HepG2 (cell line): ENCODE data around the gene DNAH9. TPM values are rescaled to one million over a fixed set of nuclear protein-coding genes. Genes with fewer than 3 reads are reported as not detected.

Experiments
- ATAC-seq: fragments of 200-7000 bp; cut with Tn5 transposase; 3 replicates; pipeline ENCODE4 v1.9.1; 2020; ENCODE audit warnings: mild to moderate bottlenecking, moderate library complexity
- BruUV-seq: library from RNA; stranded (reverse); fragments of 400-500 nt; replicated peaks from 2 replicates; lab custom pipeline; 2021; lab: Mats Ljungman, UMichigan
- CTCF ChIA-PET: fragments of 300-600 bp; formaldehyde crosslinking; extraction: SDS; loops from one replicate; lab custom pipeline; 2021; ENCODE audit warnings: low total read pairs, inconsistent platforms, low intra/inter-chr PET ratio; lab: Yijun Ruan, JAX
- POLR2A ChIA-PET: fragments of 350-600 bp; sonication (Branson Sonifier 250); formaldehyde crosslinking; loops from one replicate; lab custom pipeline; 2020; ENCODE audit warnings: antibody characterized with exemption, inconsistent platforms; lab: Yijun Ruan, JAX
- DNase-seq: peaks from one replicate; pipeline ENCODE4 v3.0.0-alpha.2; 2015; ENCODE audit warnings: low spot score
- FAIRE-seq: peaks from 3 replicates; lab custom pipeline; 2011; peaks lifted over from hg19 to GRCh38; lab: Jason Lieb, UNC
- H2AFZ ChIP-seq: one replicate; pipeline ENCODE4 v1.6.1; 2011; ENCODE audit warnings: low read length, inconsistent platforms
- H3K27ac ChIP-seq: fragments of 300-600 bp; 3 replicates; pipeline ENCODE4 v1.8.0; 2011; ENCODE audit warnings: mixed run types, mild to moderate bottlenecking, mixed read lengths, low read length, inconsistent platforms; ENCODE audit not compliant: insufficient read depth; ENCODE audit errors: extremely low read length
- H3K27me3 ChIP-seq, 2 experiments: fragments of 200-600 bp in 1 of 2; 2 replicates in 1 of 2; 3 replicates in 1 of 2; pipeline versions ENCODE4 v1.6.0 to v1.8.0; 2011; ENCODE audit warnings: low read length in 2 of 2, mild to moderate bottlenecking in 2 of 2, moderate library complexity in 2 of 2, inconsistent platforms in 1 of 2; ENCODE audit not compliant: insufficient read depth in 2 of 2, control insufficient read depth in 1 of 2
- H3K36me3 ChIP-seq, 2 experiments: fragments of 200-600 bp in 1 of 2; replicated peaks in 1 of 2; 2 replicates in 1 of 2; 3 replicates in 1 of 2; pipeline versions ENCODE4 v1.5.1 to v1.8.0; 2011; ENCODE audit warnings: low read length in 2 of 2, inconsistent platforms in 1 of 2; ENCODE audit not compliant: insufficient read depth in 2 of 2, control insufficient read depth in 1 of 2
- H3K4me1 ChIP-seq: 2 replicates; pipeline ENCODE4 v1.5.1; 2012; ENCODE audit warnings: low read length, inconsistent platforms; ENCODE audit not compliant: insufficient read depth
- H3K4me2 ChIP-seq: 2 replicates; pipeline ENCODE4 v1.6.0; 2011; ENCODE audit warnings: low read depth, low read length, inconsistent platforms
- H3K4me3 ChIP-seq, 3 experiments: fragments of 200-600 bp in 1 of 3; sonication (generic), shearing (Covaris generic) in 1 of 3; replicated peaks in 1 of 3; 2 replicates each; pipeline ENCODE4 v1.5.1; 2011 to 2016; ENCODE audit warnings: low read length in 3 of 3, inconsistent platforms in 2 of 3, low read depth in 2 of 3, mild to moderate bottlenecking in 2 of 3, control low read depth in 1 of 3, mixed read lengths in 1 of 3; ENCODE audit not compliant: insufficient read depth in 1 of 3
- H3K79me2 ChIP-seq: one replicate; pipeline ENCODE4 v1.6.1; 2011; ENCODE audit warnings: low read length, inconsistent platforms; ENCODE audit not compliant: insufficient read depth
- H3K9ac ChIP-seq: 2 replicates; pipeline ENCODE4 v1.6.0; 2011; ENCODE audit warnings: mild to moderate bottlenecking, low read depth, low read length, inconsistent platforms; ENCODE audit not compliant: insufficient read depth
- H3K9me3 ChIP-seq: 2 replicates; pipeline ENCODE4 v1.5.1; 2012; ENCODE audit warnings: mild to moderate bottlenecking, low read length
- H4K20me1 ChIP-seq: 2 replicates; pipeline ENCODE4 v1.6.0; 2011; ENCODE audit warnings: inconsistent platforms, mild to moderate bottlenecking, low read length, moderate library complexity; ENCODE audit not compliant: insufficient read depth
- CC2D1A ChIP-seq: sonication (generic); formaldehyde crosslinking; IDR thresholded peaks from 2 replicates; pipeline ENCODE4 v1.8.1; 2023; ENCODE audit warnings: mild to moderate bottlenecking, missing genetic modification reagents
- FOXO1 ChIP-seq: sonication (generic); formaldehyde crosslinking; IDR thresholded peaks from 2 replicates; pipeline ENCODE4 v1.4.0; 2020; ENCODE audit warnings: missing genetic modification reagents
- GABPA ChIP-seq, 2 experiments: IDR thresholded peaks; 2 replicates each; pipeline ENCODE4 v1.6.1; 2011 to 2016; ENCODE audit warnings: low read depth in 2 of 2, low read length in 1 of 2, missing biosample characterization in 1 of 2, missing genetic modification characterization in 1 of 2
- HDAC1 ChIP-seq: sonication (generic); formaldehyde crosslinking; IDR thresholded peaks from 2 replicates; pipeline ENCODE4 v1.5.1; 2020; ENCODE audit warnings: mild to moderate bottlenecking, missing genetic modification reagents
- HHEX ChIP-seq: IDR thresholded peaks from 2 replicates; pipeline ENCODE4 v1.6.1; 2016; ENCODE audit warnings: control low read depth
- HNF1B ChIP-seq: sonication (generic); formaldehyde crosslinking; IDR thresholded peaks from 2 replicates; pipeline ENCODE4 v1.5.1; 2020; ENCODE audit warnings: mild to moderate bottlenecking, moderate library complexity, missing genetic modification reagents
- HOXA9 ChIP-seq: sonication (generic); formaldehyde crosslinking; IDR thresholded peaks from 2 replicates; pipeline ENCODE4 v1.8.1; 2022; ENCODE audit warnings: missing genetic modification reagents, mild to moderate bottlenecking, moderate library complexity, borderline replicate concordance
- NR1H2 ChIP-seq: sonication (generic); formaldehyde crosslinking; IDR thresholded peaks from 2 replicates; pipeline ENCODE4 v1.8.1; 2022; ENCODE audit warnings: low read depth, missing genetic modification reagents, borderline replicate concordance
- SCMH1 ChIP-seq: sonication (generic); formaldehyde crosslinking; IDR thresholded peaks from 2 replicates; pipeline ENCODE4 v1.9.0; 2021; ENCODE audit warnings: missing genetic modification reagents, mild to moderate bottlenecking, borderline replicate concordance
- TAF15 ChIP-seq: fragments of 200-400 bp; formaldehyde crosslinking; IDR thresholded peaks from one replicate; pipeline ENCODE4 v1.6.1; 2018; ENCODE audit warnings: mild to moderate bottlenecking, low read depth, low read length; ENCODE audit not compliant: poor library complexity, severe bottlenecking
- TBX3 ChIP-seq: fragments of 450-650 bp; IDR thresholded peaks from 2 replicates; pipeline ENCODE4 v1.6.1; 2017; ENCODE audit warnings: antibody characterized with exemption, mild to moderate bottlenecking, inconsistent platforms, borderline replicate concordance
- UBTF ChIP-seq: sonication (generic); formaldehyde crosslinking; IDR thresholded peaks from 2 replicates; pipeline ENCODE4 v1.4.0; 2020; ENCODE audit warnings: mild to moderate bottlenecking, missing genetic modification reagents
- ZFYVE20 ChIP-seq: sonication (generic); formaldehyde crosslinking; IDR thresholded peaks from 2 replicates; pipeline ENCODE4 v1.8.0; 2023; ENCODE audit warnings: low read depth, mild to moderate bottlenecking, moderate library complexity, missing genetic modification reagents, borderline replicate concordance
- ZMYM3 ChIP-seq: sonication (generic); formaldehyde crosslinking; IDR thresholded peaks from 2 replicates; pipeline ENCODE4 v1.5.1; 2020; ENCODE audit warnings: mild to moderate bottlenecking, missing genetic modification reagents
- ZNF432 ChIP-seq: sonication (generic); formaldehyde crosslinking; IDR thresholded peaks from 2 replicates; pipeline ENCODE4 v1.5.0; 2020; ENCODE audit warnings: missing genetic modification reagents, mild to moderate bottlenecking, borderline replicate concordance
- ZNF800 ChIP-seq: sonication (generic); formaldehyde crosslinking; IDR thresholded peaks from 2 replicates; pipeline ENCODE4 v1.4.0; 2020; ENCODE audit warnings: missing genetic modification reagents
- ZNF850 ChIP-seq: sonication (generic); formaldehyde crosslinking; conservative IDR thresholded peaks from 2 replicates; pipeline ENCODE4 v1.9.0; 2021; ENCODE audit warnings: mild to moderate bottlenecking, missing genetic modification reagents
- WGBS: methylation state at CpG from one replicate; pipeline ENCODE4 v1.1.6; 2017; ENCODE audit warnings: low lambda C conversion rate; 5-methylcytosine and 5-hydroxymethylcytosine counted together
- in situ Hi-C: cut with HindIII; loops from 2 replicates; pipeline ENCODE4 v1.10.0; 2017; ENCODE audit warnings: low pct_unique_long_range_greater_than_20kb; ENCODE audit not compliant: extremely low pct_ligation_motif_present
- intact Hi-C: fragments of 100-400 bp; cut with micrococcal nuclease; formaldehyde crosslinking; loops from one replicate; pipeline ENCODE4 v1.10.0; 2022; ENCODE audit not compliant: unreplicated experiment
- polyA plus RNA-seq, 8 experiments: library from polyadenylated mRNA; depleted of rRNA in 3 of 8; stranded (reverse) in 7 of 8; unstranded in 1 of 8; fragments of >200 nt; fragmentation: Illumina TruSeq in 4 of 8; extraction: Trizol in 4 of 8; gene quantifications; 2 replicates each; pipeline versions ENCODE4 v1.2.1 to v1.2.3, GENCODE V29; 2011 to 2016; ENCODE audit warnings: low read depth in 4 of 8, missing spikeins in 1 of 8, mixed read lengths in 1 of 8; ENCODE audit not compliant: insufficient read depth in 1 of 8
- total RNA-seq, 5 experiments: library from RNA; depleted of rRNA; stranded (reverse); fragments of >200 nt; fragmentation: Illumina TruSeq; extraction: Trizol; gene quantifications; 2 replicates each; pipeline ENCODE4 v1.2.3, GENCODE V29; 2016; ENCODE audit warnings: low read depth in 1 of 5

Gene DNAH9
- total and polyA plus RNA-seq, 2 of the 13 experiments (the other 11 are each of a cell fraction or from before 2014, with no cell fraction given) = not detected

GRCh38 chr17:11554542-11554941, 43.7 kb upstream of the DNAH9 start (continued):
- TF ChIP-seq TBX3 (no peak), NR1H2 (CRISPR knock-in tag) (no peak), ZNF850 (CRISPR knock-in tag) (no peak), HNF1B (CRISPR knock-in tag) (no peak), HOXA9 (CRISPR knock-in tag) (no peak)

GRCh38 chr17:11555530-11555929, 42.7 kb upstream of the DNAH9 start:
- no TSS peak for BruUV-seq
- H2AFZ ChIP-seq = no peak overlapping the region
- H3K9ac ChIP-seq = no peak overlapping the region
- H4K20me1 ChIP-seq = no peaks in the 10 kb centered on the region
- WGBS = 0% methylated on average over 4 of the region's 6 CpGs
- H3K27ac ChIP-seq = no peak overlapping the region
- ChIA-PET POLR2A (no interaction called here), CTCF (no interaction called here)
- H3K4me2 ChIP-seq = no peak overlapping the region
- no peaks in the 10 kb centered on the region for H3K36me3 ChIP-seq
- FAIRE-seq = no peak
- no peaks in the 10 kb centered on the region for H3K79me2 ChIP-seq
- no peak for ATAC-seq
- intact Hi-C loops (no loop called here), in situ Hi-C loops (no loop called here)
- no peaks in the 10 kb centered on the region for H3K4me1 ChIP-seq
- H3K4me3 ChIP-seq = no peak overlapping the region
- DNase-seq = no peak
- 0 out of 5 replicates have a peak, but pooled peaks cover 0 to 3% of the 10 kb centered on the region in 2 experiments for H3K27me3 ChIP-seq
- no peaks in the 10 kb centered on the region for H3K9me3 ChIP-seq
- no peak for TF ChIP-seq SCMH1
- TF ChIP-seq ZFYVE20 (CRISPR knock-in tag) = no peak
- no peak for TF ChIP-seq ZNF432 (CRISPR knock-in tag)
- TF ChIP-seq HHEX = no peak
- TF ChIP-seq CC2D1A (CRISPR knock-in tag) = no peak
- no peak for TF ChIP-seq HDAC1 (CRISPR knock-in tag)
- no peak for TF ChIP-seq TAF15
- TF ChIP-seq ZMYM3 (CRISPR knock-in tag) = no peak
- no peak for TF ChIP-seq ZNF850 (CRISPR knock-in tag)
- no peak for TF ChIP-seq FOXO1 (CRISPR knock-in tag)
- TF ChIP-seq GABPA (IDR thresholded peaks at IDR 0.05; ENCODE audit: low read depth, low read length) = no peak
- no peak for TF ChIP-seq GABPA (CRISPR knock-in tag; IDR thresholded peaks at IDR 0.05; ENCODE audit: low read depth)
- no peak for TF ChIP-seq ZNF800 (CRISPR knock-in tag)
- no peak for TF ChIP-seq UBTF (CRISPR knock-in tag)
